ENCODE results near the gene CDH11.

CDH11 gene

GRCh38 chr16:65032387-65032786 lies 89.5 kb downstream of the CDH11 start:
- no peak for TF ChIP-seq CTCF (IDR thresholded peaks at IDR 0.05; ENCODE audit: low read depth, low read length)
- Histone ChIP-seq H3K36me3 (no peaks in the 10 kb centered on the region), H3K9me3 (ENCODE audit: severe bottlenecking) (no peaks in the 10 kb centered on the region), H3K27ac (no peak overlapping the region), H3K27me3 (ENCODE audit: insufficient read depth, low read depth, severe bottlenecking) (no peaks in the 10 kb centered on the region), H3K4me3 (ENCODE audit: low read depth, low read length) (no peak overlapping the region)
- DNase-seq, result no peak

GRCh38 chr16:65024767-65025178 lies 97.1 kb downstream of the CDH11 start:
- Histone ChIP-seq H3K27ac (no peak overlapping the region), H3K9me3 (ENCODE audit: severe bottlenecking) (no peaks in the 10 kb centered on the region), H3K36me3 (no peaks in the 10 kb centered on the region), H3K4me3 (ENCODE audit: low read depth, low read length) (no peak overlapping the region), H3K27me3 (ENCODE audit: insufficient read depth, low read depth, severe bottlenecking) (no peaks in the 10 kb centered on the region)
- TF ChIP-seq CTCF (IDR thresholded peaks at IDR 0.05; ENCODE audit: low read depth, low read length), result no peak
- no peak for DNase-seq

- no peak for DNase-seq
- H3K36me3 ChIP-seq, result no peaks in the 10 kb centered on the region
- no peaks in the 10 kb centered on the region for H3K9me3 ChIP-seq (ENCODE audit: severe bottlenecking)
- no peak for TF ChIP-seq CTCF (IDR thresholded peaks at IDR 0.05; ENCODE audit: low read depth, low read length)
- H3K27me3 ChIP-seq (ENCODE audit: insufficient read depth, low read depth, severe bottlenecking), result no peaks in the 10 kb centered on the region
- no peak overlapping the region for H3K27ac ChIP-seq
- no peak overlapping the region for H3K4me3 ChIP-seq (ENCODE audit: low read depth, low read length)
Observed at GRCh38 chr16:65023802-65024201, 98.1 kb downstream of the CDH11 start.

GRCh38 chr16:65021852-65022595 lies 99.8 kb downstream of the CDH11 start:
- Histone ChIP-seq H3K36me3 (no peaks in the 10 kb centered on the region), H3K27me3 (ENCODE audit: insufficient read depth, low read depth, severe bottlenecking) (no peaks in the 10 kb centered on the region), H3K9me3 (ENCODE audit: severe bottlenecking) (no peaks in the 10 kb centered on the region), H3K27ac (no peak overlapping the region), H3K4me3 (ENCODE audit: low read depth, low read length) (no peak overlapping the region)
- no peak for DNase-seq
- TF ChIP-seq CTCF (IDR thresholded peaks at IDR 0.05; ENCODE audit: low read depth, low read length), result no peak

- Histone ChIP-seq H3K27me3 (ENCODE audit: insufficient read depth, low read depth, severe bottlenecking) (no peaks in the 10 kb centered on the region), H3K4me3 (ENCODE audit: low read depth, low read length) (no peak overlapping the region), H3K27ac (no peak overlapping the region), H3K9me3 (ENCODE audit: severe bottlenecking) (no peaks in the 10 kb centered on the region), H3K36me3 (no peaks in the 10 kb centered on the region)
- no peak for DNase-seq
- no peak for TF ChIP-seq CTCF (IDR thresholded peaks at IDR 0.05; ENCODE audit: low read depth, low read length)
Observed at GRCh38 chr16:65016754-65017153, 105.1 kb downstream of the CDH11 start.

- H3K27ac ChIP-seq, result no peak overlapping the region
- TF ChIP-seq CTCF (IDR thresholded peaks at IDR 0.05; ENCODE audit: low read depth, low read length), result no peak
- no peak overlapping the region for H3K4me3 ChIP-seq (ENCODE audit: low read depth, low read length)
- H3K9me3 ChIP-seq (ENCODE audit: severe bottlenecking), result no peaks in the 10 kb centered on the region
- H3K27me3 ChIP-seq (ENCODE audit: insufficient read depth, low read depth, severe bottlenecking), result no peaks in the 10 kb centered on the region
- no peaks in the 10 kb centered on the region for H3K36me3 ChIP-seq
- no peak for DNase-seq
Observed at GRCh38 chr16:65015599-65015998, 106.3 kb downstream of the CDH11 start.

Data from WERI-Rb-1 (cell line).